HEK293T (cell line): Measurements from ENCODE around the gene MPZL1.

ENCODE experiments used
- ARNT ChIP-seq: fragments of 450-650 bp; IDR thresholded peaks from 2 replicates; pipeline ENCODE4 v1.6.1; 2017; ENCODE audit warnings: mild to moderate bottlenecking
- BHLHE40 ChIP-seq: fragments of 450-650 bp; IDR thresholded peaks from 2 replicates; pipeline ENCODE4 v1.6.1; 2016; ENCODE audit warnings: mild to moderate bottlenecking, moderate library complexity, borderline replicate concordance
- ELF4 ChIP-seq: fragments of 450-650 bp; IDR thresholded peaks from 2 replicates; pipeline ENCODE4 v1.6.1; 2017; ENCODE audit warnings: antibody characterized with exemption
- FOXA1 ChIP-seq: fragments of 450-650 bp; IDR thresholded peaks from 2 replicates; pipeline ENCODE4 v1.6.1; 2016; ENCODE audit warnings: mild to moderate bottlenecking
- HDGF ChIP-seq: fragments of 450-650 bp; IDR thresholded peaks from 2 replicates; pipeline ENCODE4 v1.6.1; 2017; ENCODE audit warnings: antibody characterized with exemption, borderline replicate concordance
- SP1 ChIP-seq: fragments of 450-650 bp; IDR thresholded peaks from 2 replicates; pipeline ENCODE4 v1.6.1; 2017
- TARDBP ChIP-seq: fragments of 450-650 bp; IDR thresholded peaks from 2 replicates; pipeline ENCODE4 v1.6.1; 2016

- TF ChIP-seq FOXA1: no peak
- TF ChIP-seq TARDBP: no peak
- no peak for TF ChIP-seq ARNT
- no peak for TF ChIP-seq ELF4
- TF ChIP-seq HDGF: no peak
- TF ChIP-seq SP1: no peak
- TF ChIP-seq BHLHE40: no peak
Observed at GRCh38 chr1:167825419-167826079, 103.8 kb downstream of the MPZL1 start.
